AG04449 (cell line): ENCODE measurements around the gene SLC28A2.
A peak's percentile ranks its signal among the peaks of the same experiment; 100 is the strongest.
"Not testable (repeated sequence)": the region's sequence is repeated elsewhere in the genome, so short reads cannot be mapped to it uniquely, and the experiment has no call there.

Experiments used
- CTCF ChIA-PET: fragments of 350-600 bp; formaldehyde crosslinking; extraction: SDS; loops from one replicate; lab custom pipeline; 2021; ENCODE audit warnings: antibody characterized with exemption; lab: Yijun Ruan, JAX
- POLR2A ChIA-PET: fragments of 400-600, 350-600 bp; formaldehyde crosslinking; extraction: SDS; loops from one replicate; lab custom pipeline; 2020; ENCODE audit warnings: antibody characterized with exemption, inconsistent platforms; lab: Yijun Ruan, JAX
- DNase-seq: peaks from one replicate; pipeline ENCODE4 v3.0.0-alpha.2; 2010; ENCODE audit warnings: low read depth, low spot score
- H3K4me3 ChIP-seq: 2 replicates; pipeline ENCODE4 v1.5.1; 2011; ENCODE audit warnings: low read depth, mild to moderate bottlenecking, control low read depth, low read length
- CTCF ChIP-seq: IDR thresholded peaks from one replicate; pipeline ENCODE4 v1.5.1; 2011; ENCODE audit warnings: mild to moderate bottlenecking, moderate library complexity, low read length, control low read depth, inconsistent platforms; ENCODE audit not compliant: insufficient read depth; ENCODE audit errors: missing control alignments

Gene SLC28A2

GRCh38 chr15:45254405-45254804 lies 2.4 kb downstream of the SLC28A2 start:
- POLR2A ChIA-PET: no interaction called here

GRCh38 chr15:45254824-45255223 lies 2.8 kb downstream of the SLC28A2 start:
- CTCF ChIA-PET: interaction anchor here (0.9 to 1.9 kb wide), 3 partner anchors 49 to 92 kb away, joined by 3 to 5 read pairs (median 3); no protein-coding TSS in a partner anchor
- DNase-seq: peak; percentile 17
- POLR2A ChIA-PET, H3K4me3 ChIP-seq: not testable (repeated sequence)

More at GRCh38 chr15:45254405-45254804, 2.4 kb downstream of the SLC28A2 start:
- CTCF ChIA-PET: interaction anchor here (0.9 to 1.9 kb wide), 3 partner anchors 49 to 91 kb away, joined by 3 to 5 read pairs (median 3); no protein-coding TSS in a partner anchor
- H3K4me3 ChIP-seq: no peak overlapping the region
- TF ChIP-seq CTCF: no peak
- no peak for DNase-seq

- ChIA-PET CTCF (interaction anchor here (1.7 kb wide), 1 partner anchor 55 kb away, joined by 7 read pairs; no protein-coding TSS in a partner anchor), POLR2A (no interaction called here)
- no peak overlapping the region for H3K4me3 ChIP-seq
- no peak for TF ChIP-seq CTCF
- DNase-seq: no peak
Observed at GRCh38 chr15:45259796-45260195, 7.8 kb downstream of the SLC28A2 start.

- TF ChIP-seq CTCF: no peak
- ChIA-PET CTCF (interaction anchor here (0.9 kb wide), 1 partner anchor 58 kb away, joined by 4 read pairs; no protein-coding TSS in a partner anchor), POLR2A (no interaction called here)
- DNase-seq: no peak
- no peak overlapping the region for H3K4me3 ChIP-seq
Observed at GRCh38 chr15:45262906-45263461, 10.9 kb downstream of the SLC28A2 start.

- no peak overlapping the region for H3K4me3 ChIP-seq
- CTCF ChIA-PET: interaction anchor here (0.7 kb wide), 1 partner anchor 13 kb away, joined by 3 read pairs; no protein-coding TSS in a partner anchor
- POLR2A ChIA-PET: no interaction called here
- DNase-seq: no peak
- TF ChIP-seq CTCF: no peak
Observed at GRCh38 chr15:45263854-45264253, 11.8 kb downstream of the SLC28A2 start.

GRCh38 chr15:45265506-45265905 lies 13.5 kb downstream of the SLC28A2 start:
- CTCF ChIA-PET: interaction anchor here (2.1 kb wide), 1 partner anchor 60 kb away, joined by 5 read pairs; no protein-coding TSS in a partner anchor
- no peak for TF ChIP-seq CTCF
- no peak overlapping the region for H3K4me3 ChIP-seq
- POLR2A ChIA-PET: interaction anchor here (0.7 kb wide), 1 partner anchor 53 kb away, joined by 3 read pairs; no protein-coding TSS in a partner anchor
- DNase-seq: no peak

- ChIA-PET CTCF (no interaction called here), POLR2A (no interaction called here)
- no peak for DNase-seq
- no peak overlapping the region for H3K4me3 ChIP-seq
- peak; percentile 6 for TF ChIP-seq CTCF
Observed at GRCh38 chr15:45268135-45268534, 16.1 kb downstream of the SLC28A2 start.
